ENCODE data around the gene SPNS3.

DNA sequence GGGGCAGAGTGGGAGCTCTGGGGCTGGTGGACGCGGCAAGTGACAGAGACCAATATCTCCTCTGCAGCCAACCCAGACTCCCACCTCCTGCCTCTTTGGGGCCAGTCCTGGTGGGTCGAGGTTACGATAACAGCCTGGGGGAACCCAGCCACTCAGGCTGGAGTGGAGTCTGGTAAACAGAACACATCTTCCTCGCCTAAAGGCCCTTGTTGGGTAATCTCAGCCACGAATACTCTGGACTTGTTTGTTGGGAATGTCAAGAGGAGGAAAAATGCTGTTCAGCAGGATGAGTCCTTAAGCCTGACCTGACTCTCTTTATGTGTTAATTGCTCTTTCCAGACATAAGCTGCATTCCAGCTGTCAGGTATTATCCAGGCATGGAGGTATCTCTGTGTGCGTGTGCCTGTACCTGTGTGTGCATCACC, 56.9 kb downstream of the SPNS3 start:
- TF ChIP-seq, protein P1, sequence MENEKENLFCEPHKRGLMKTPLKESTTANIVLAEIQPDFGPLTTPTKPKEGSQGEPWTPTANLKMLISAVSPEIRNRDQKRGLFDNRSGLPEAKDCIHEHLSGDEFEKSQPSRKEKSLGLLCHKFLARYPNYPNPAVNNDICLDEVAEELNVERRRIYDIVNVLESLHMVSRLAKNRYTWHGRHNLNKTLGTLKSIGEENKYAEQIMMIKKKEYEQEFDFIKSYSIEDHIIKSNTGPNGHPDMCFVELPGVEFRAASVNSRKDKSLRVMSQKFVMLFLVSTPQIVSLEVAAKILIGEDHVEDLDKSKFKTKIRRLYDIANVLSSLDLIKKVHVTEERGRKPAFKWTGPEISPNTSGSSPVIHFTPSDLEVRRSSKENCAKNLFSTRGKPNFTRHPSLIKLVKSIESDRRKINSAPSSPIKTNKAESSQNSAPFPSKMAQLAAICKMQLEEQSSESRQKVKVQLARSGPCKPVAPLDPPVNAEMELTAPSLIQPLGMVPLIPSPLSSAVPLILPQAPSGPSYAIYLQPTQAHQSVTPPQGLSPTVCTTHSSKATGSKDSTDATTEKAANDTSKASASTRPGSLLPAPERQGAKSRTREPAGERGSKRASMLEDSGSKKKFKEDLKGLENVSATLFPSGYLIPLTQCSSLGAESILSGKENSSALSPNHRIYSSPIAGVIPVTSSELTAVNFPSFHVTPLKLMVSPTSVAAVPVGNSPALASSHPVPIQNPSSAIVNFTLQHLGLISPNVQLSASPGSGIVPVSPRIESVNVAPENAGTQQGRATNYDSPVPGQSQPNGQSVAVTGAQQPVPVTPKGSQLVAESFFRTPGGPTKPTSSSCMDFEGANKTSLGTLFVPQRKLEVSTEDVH (IDR thresholded peaks at IDR 0.05; ENCODE audit: low read depth, partially characterized antibody): no peak
- no peak for TF ChIP-seq EZH2 (IDR thresholded peaks at IDR 0.05; ENCODE audit: borderline replicate concordance, control insufficient read depth, low read depth, low read length)
- TF ChIP-seq SMAD1 (IDR thresholded peaks at IDR 0.05; ENCODE audit: low read depth, partially characterized antibody): no peak
- TF ChIP-seq, protein P2, sequence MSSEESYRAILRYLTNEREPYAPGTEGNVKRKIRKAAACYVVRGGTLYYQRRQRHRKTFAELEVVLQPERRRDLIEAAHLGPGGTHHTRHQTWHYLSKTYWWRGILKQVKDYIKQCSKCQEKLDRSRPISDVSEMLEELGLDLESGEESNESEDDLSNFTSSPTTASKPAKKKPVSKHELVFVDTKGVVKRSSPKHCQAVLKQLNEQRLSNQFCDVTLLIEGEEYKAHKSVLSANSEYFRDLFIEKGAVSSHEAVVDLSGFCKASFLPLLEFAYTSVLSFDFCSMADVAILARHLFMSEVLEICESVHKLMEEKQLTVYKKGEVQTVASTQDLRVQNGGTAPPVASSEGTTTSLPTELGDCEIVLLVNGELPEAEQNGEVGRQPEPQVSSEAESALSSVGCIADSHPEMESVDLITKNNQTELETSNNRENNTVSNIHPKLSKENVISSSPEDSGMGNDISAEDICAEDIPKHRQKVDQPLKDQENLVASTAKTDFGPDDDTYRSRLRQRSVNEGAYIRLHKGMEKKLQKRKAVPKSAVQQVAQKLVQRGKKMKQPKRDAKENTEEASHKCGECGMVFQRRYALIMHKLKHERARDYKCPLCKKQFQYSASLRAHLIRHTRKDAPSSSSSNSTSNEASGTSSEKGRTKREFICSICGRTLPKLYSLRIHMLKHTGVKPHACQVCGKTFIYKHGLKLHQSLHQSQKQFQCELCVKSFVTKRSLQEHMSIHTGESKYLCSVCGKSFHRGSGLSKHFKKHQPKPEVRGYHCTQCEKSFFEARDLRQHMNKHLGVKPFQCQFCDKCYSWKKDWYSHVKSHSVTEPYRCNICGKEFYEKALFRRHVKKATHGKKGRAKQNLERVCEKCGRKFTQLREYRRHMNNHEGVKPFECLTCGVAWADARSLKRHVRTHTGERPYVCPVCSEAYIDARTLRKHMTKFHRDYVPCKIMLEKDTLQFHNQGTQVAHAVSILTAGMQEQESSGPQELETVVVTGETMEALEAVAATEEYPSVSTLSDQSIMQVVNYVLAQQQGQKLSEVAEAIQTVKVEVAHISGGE (CRISPR knock-in tag; IDR thresholded peaks at IDR 0.05): no peak
- TF ChIP-seq GABPA (IDR thresholded peaks at IDR 0.05; ENCODE audit: low read depth): no peak
- TF ChIP-seq EGR1 (IDR thresholded peaks at IDR 0.05; ENCODE audit: borderline replicate concordance in 1 of 2, low read depth in 2 of 2, low read length in 2 of 2): no peak
- TF ChIP-seq, protein P3, sequence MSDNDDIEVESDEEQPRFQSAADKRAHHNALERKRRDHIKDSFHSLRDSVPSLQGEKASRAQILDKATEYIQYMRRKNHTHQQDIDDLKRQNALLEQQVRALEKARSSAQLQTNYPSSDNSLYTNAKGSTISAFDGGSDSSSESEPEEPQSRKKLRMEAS (IDR thresholded peaks at IDR 0.05; ENCODE audit: low read depth, low read length): no peak
- no peak for TF ChIP-seq RCOR1 (conservative IDR thresholded peaks at IDR 0.05; ENCODE audit: low read depth, low read length)
- no peak for TF ChIP-seq ZNF24 (IDR thresholded peaks at IDR 0.05)
- TF ChIP-seq POLR2A (IDR thresholded peaks at IDR 0.05; ENCODE audit: low read depth, low read length): no peak
- no peak for TF ChIP-seq SUPT20H (IDR thresholded peaks at IDR 0.05; ENCODE audit: borderline replicate concordance, control insufficient read depth, low read depth, low read length)
- no peak for TF ChIP-seq JUND (IDR thresholded peaks at IDR 0.05; ENCODE audit: low read depth, low read length)
- no peak for TF ChIP-seq EED (IDR thresholded peaks at IDR 0.05; ENCODE audit: low read depth)
- TF ChIP-seq MYC (IDR thresholded peaks at IDR 0.05; ENCODE audit: insufficient read depth, insufficient read length, insufficient replicate concordance, low read length, severe bottlenecking): no peak
